Endothelial cell of umbilical vein (primary cell): ENCODE results near the gene TRIM39. TPM values are rescaled to one million over a fixed set of nuclear protein-coding genes. Genes with fewer than 3 reads are reported as not detected.

Source experiments
- BruUV-seq: library from RNA; stranded (reverse); fragments of 400-500 nt; replicated peaks from 2 replicates; lab custom pipeline; 2021; lab: Mats Ljungman, UMichigan
- CTCF ChIA-PET: fragments of 300-600, 350-600 bp; sonication (Branson Sonifier 250); formaldehyde crosslinking; loops from one replicate; lab custom pipeline; 2021; ENCODE audit warnings: antibody characterized with exemption, inconsistent platforms; lab: Charles Lee
- POLR2A ChIA-PET: fragments of 300-600, 350-600 bp; sonication (Branson Sonifier 250); formaldehyde crosslinking; loops from one replicate; lab custom pipeline; 2021; ENCODE audit warnings: antibody characterized with exemption, inconsistent platforms; lab: Charles Lee
- DNase-seq: peaks from one replicate; pipeline ENCODE4 v3.0.0-alpha.2; 2011; ENCODE audit warnings: low read depth, low spot score
- FAIRE-seq: peaks from 2 replicates; lab custom pipeline; 2011; peaks lifted over from hg19 to GRCh38; lab: Jason Lieb, UNC
- H2AFZ ChIP-seq: 2 replicates; pipeline ENCODE4 v1.6.0; 2012; ENCODE audit warnings: low read depth, low read length, control low read depth, inconsistent platforms
- H3K27ac ChIP-seq: 2 replicates; pipeline ENCODE4 v1.5.1; 2011; ENCODE audit warnings: low read depth, mild to moderate bottlenecking, control low read depth, low read length, moderate library complexity; ENCODE audit not compliant: insufficient read depth
- H3K27me3 ChIP-seq, 2 experiments: 2 replicates each; pipeline versions ENCODE4 v1.6.0 to v1.6.1; 2011; ENCODE audit warnings: low read length in 2 of 2, mixed read lengths in 1 of 2; ENCODE audit not compliant: control insufficient read depth in 2 of 2, insufficient read depth in 2 of 2
- H3K36me3 ChIP-seq, 2 experiments: 2 replicates in 1 of 2; 3 replicates in 1 of 2; pipeline ENCODE4 v1.5.1; 2011; ENCODE audit warnings: low read length in 2 of 2, mild to moderate bottlenecking in 1 of 2, moderate library complexity in 1 of 2; ENCODE audit not compliant: control insufficient read depth in 2 of 2, insufficient read depth in 2 of 2; ENCODE audit errors: extremely low read depth in 1 of 2
- H3K4me1 ChIP-seq: 3 replicates; pipeline ENCODE4 v1.5.1; 2011; ENCODE audit warnings: mild to moderate bottlenecking, low read length; ENCODE audit not compliant: control insufficient read depth, insufficient read depth; ENCODE audit errors: extremely low read depth
- H3K4me2 ChIP-seq: 2 replicates; pipeline ENCODE4 v1.6.1; 2011; ENCODE audit warnings: low read length, control low read depth, mixed read lengths; ENCODE audit not compliant: insufficient read depth
- H3K4me3 ChIP-seq, 3 experiments: fragments of 200-600 bp in 1 of 3; sonication (generic), shearing (Covaris generic) in 1 of 3; replicated peaks in 1 of 3; 2 replicates each; pipeline ENCODE4 v1.5.1; 2011 to 2016; ENCODE audit warnings: control low read depth in 3 of 3, low read length in 3 of 3, mild to moderate bottlenecking in 2 of 3, inconsistent platforms in 1 of 3, low read depth in 1 of 3, moderate library complexity in 1 of 3; ENCODE audit not compliant: insufficient read depth in 1 of 3
- H3K79me2 ChIP-seq: 2 replicates; pipeline ENCODE4 v1.6.0; 2012; ENCODE audit warnings: low read length, inconsistent platforms; ENCODE audit not compliant: control insufficient read depth, insufficient read depth
- H3K9ac ChIP-seq: replicated peaks from 2 replicates; pipeline ENCODE3; 2011; ENCODE audit warnings: low read length, control low read depth; ENCODE audit not compliant: insufficient read depth; ENCODE audit errors: extremely low read depth
- H3K9me1 ChIP-seq: replicated peaks from 3 replicates; pipeline ENCODE4 v1.6.0; 2011; ENCODE audit warnings: mild to moderate bottlenecking, low read length; ENCODE audit not compliant: control insufficient read depth, insufficient read depth; ENCODE audit errors: extremely low read depth
- H3K9me3 ChIP-seq: replicated peaks from 2 replicates; pipeline ENCODE4 v1.5.1; 2012; ENCODE audit warnings: low read length, inconsistent platforms; ENCODE audit not compliant: control insufficient read depth, insufficient read depth
- H4K20me1 ChIP-seq: replicated peaks from 2 replicates; pipeline ENCODE3; 2011; ENCODE audit warnings: mild to moderate bottlenecking, low read length; ENCODE audit not compliant: control insufficient read depth, insufficient read depth; ENCODE audit errors: extremely low read depth
- CTCF ChIP-seq, 2 donors: IDR thresholded peaks; 1 replicate in 1 of 2; 2 replicates in 1 of 2; pipeline ENCODE4 v1.5.1; 2011; ENCODE audit warnings: low read length in 2 of 2, mild to moderate bottlenecking in 2 of 2, moderate library complexity in 2 of 2, control low read depth in 1 of 2, inconsistent platforms in 1 of 2, low read depth in 1 of 2; ENCODE audit not compliant: insufficient read depth in 1 of 2; ENCODE audit errors: extremely low read depth in 1 of 2
- FOS ChIP-seq: IDR thresholded peaks from 2 replicates; pipeline ENCODE4 v1.6.1; 2011; ENCODE audit warnings: mild to moderate bottlenecking, low read length, moderate library complexity, borderline replicate concordance; ENCODE audit not compliant: insufficient read depth
- GATA2 ChIP-seq: IDR thresholded peaks from 2 replicates; pipeline ENCODE4 v1.7.0; 2011; ENCODE audit warnings: low read depth, mild to moderate bottlenecking, moderate library complexity, mixed read lengths, low read length; ENCODE audit not compliant: insufficient read length, insufficient read depth
- JUN ChIP-seq: IDR thresholded peaks from 2 replicates; pipeline ENCODE4 v1.6.1; 2011; ENCODE audit warnings: borderline replicate concordance, low read depth; ENCODE audit not compliant: insufficient read length, insufficient read depth
- MAX ChIP-seq: IDR thresholded peaks from 2 replicates; pipeline ENCODE4 v1.6.1; 2011; ENCODE audit not compliant: insufficient read depth, insufficient read length
- MYC ChIP-seq: IDR thresholded peaks from one replicate; pipeline ENCODE4 v1.6.1; 2011; ENCODE audit warnings: mild to moderate bottlenecking, low read depth, low read length
- POLR2A ChIP-seq: IDR thresholded peaks from 2 replicates; pipeline ENCODE4 v1.6.1; 2012; ENCODE audit warnings: low read depth, mild to moderate bottlenecking, control low read depth, low read length
- POLR2AphosphoS5 ChIP-seq: IDR thresholded peaks from 2 replicates; pipeline ENCODE4 v1.6.1; 2012; ENCODE audit warnings: low read depth, mild to moderate bottlenecking, control low read depth, low read length, moderate library complexity; ENCODE audit not compliant: insufficient read depth
- dilution Hi-C: fragments of 300-500 bp; cut with MboI; formaldehyde crosslinking; loops from one replicate; pipeline ENCODE4 v1.15.0; 2019; ENCODE audit warnings: low sequenced_read_pairs; ENCODE audit not compliant: extremely low pct_ligation_motif_present
- intact Hi-C: fragments of 100-400 bp; cut with micrococcal nuclease; formaldehyde crosslinking; loops from one replicate; pipeline ENCODE4 v1.10.0; 2022
- polyA plus RNA-seq, 4 experiments: library from polyadenylated mRNA; depleted of rRNA in 3 of 4; stranded (reverse) in 3 of 4; unstranded in 1 of 4; fragments of >200 nt; gene quantifications; 2 replicates each; pipeline versions ENCODE4 v1.2.1 to v1.2.3, GENCODE V29; 2011 to 2012; ENCODE audit warnings: missing spikeins in 1 of 4
- total RNA-seq: library from RNA; stranded (reverse); gene quantifications from 2 replicates; pipeline ENCODE4 v1.2.3, GENCODE V29; 2021

Gene TRIM39
- total and polyA plus RNA-seq, 2 donors (not counting 3 experiments of a cell fraction or from before 2014, with no cell fraction given), result 5.6 to 13.1 TPM

GRCh38 chr6:30329331-30329730 lies 2.6 kb downstream of the TRIM39 start:
- no peaks in the 10 kb centered on the region for H3K9me1 ChIP-seq
- no TSS peak for BruUV-seq
- no peaks in the 10 kb centered on the region for H3K27me3 ChIP-seq
- ChIA-PET POLR2A (no interaction called here), CTCF (no interaction called here)
- no peak overlapping the region for H2AFZ ChIP-seq
- intact Hi-C loops, result loop anchor here (5.0 kb wide), 1 partner anchor 262 kb away; the partner anchor contains the start of gene PPP1R11
- H3K4me3 ChIP-seq, result no peak overlapping the region
- H4K20me1 ChIP-seq, result no peaks in the 10 kb centered on the region
- dilution Hi-C loops, result no loop called here
- H3K4me1 ChIP-seq, result peaks cover 21% of the 10 kb centered on the region
- FAIRE-seq (no peak), DNase-seq (no peak)
- no peaks in the 10 kb centered on the region for H3K9me3 ChIP-seq
- peaks cover 5 to 12% of the 10 kb centered on the region in 2 experiments for H3K36me3 ChIP-seq
- H3K79me2 ChIP-seq, result peaks cover 19% of the 10 kb centered on the region
- no peak overlapping the region for H3K4me2 ChIP-seq
- no peak overlapping the region for H3K9ac ChIP-seq
- no peak for TF ChIP-seq POLR2AphosphoS5
- no peak for TF ChIP-seq FOS
- no peak for TF ChIP-seq MAX
- no peak for TF ChIP-seq GATA2
- no peak for TF ChIP-seq MYC
- no peak for TF ChIP-seq JUN
- TF ChIP-seq POLR2A, result no peak
- no peak for TF ChIP-seq CTCF (IDR thresholded peaks at IDR 0.05; ENCODE audit: extremely low read depth in 1 of 2, insufficient read depth in 1 of 2, low read depth in 1 of 2, low read length in 2 of 2)
- H3K27ac ChIP-seq, result no peak overlapping the region
